Measurements from ENCODE around the gene CHRNB4.

Gene CHRNB4

DNA sequence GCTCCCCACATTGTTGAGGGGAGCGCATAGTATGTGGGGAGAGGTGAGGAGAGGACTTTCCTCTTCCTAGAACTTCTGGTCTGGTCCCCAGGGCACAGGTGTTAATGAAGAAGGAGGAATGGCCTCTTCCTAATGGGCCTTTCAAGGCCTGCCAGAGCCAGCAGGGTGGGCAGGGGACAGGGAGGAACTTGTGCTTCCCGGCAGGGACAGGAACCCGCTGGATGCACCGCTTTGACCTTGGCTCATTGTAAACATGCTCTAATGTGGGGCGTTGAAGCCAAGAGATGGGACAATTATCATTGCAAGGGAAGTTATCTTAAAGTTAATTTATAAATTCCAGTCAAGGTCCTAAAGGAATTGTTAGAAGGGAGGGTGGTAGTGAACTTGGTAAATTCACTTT is 21.0 kb upstream of the CHRNB4 start:
- no peak for TF ChIP-seq POLR2AphosphoS5 (IDR thresholded peaks at IDR 0.05; ENCODE audit: borderline replicate concordance, low read depth, low read length)
- TF ChIP-seq EZH2 (IDR thresholded peaks at IDR 0.05) = no peak
- TF ChIP-seq FOXP2 (optimal IDR thresholded peaks at IDR 0.05; ENCODE audit: control extremely low read depth, extremely low read length, insufficient read depth) = no peak
- H3K9me3 ChIP-seq (ENCODE audit: low read depth, low read length) = no peaks in the 10 kb centered on the region
- H3K27ac ChIP-seq = no peak overlapping the region
- no peak overlapping the region for H3K9ac ChIP-seq (ENCODE audit: insufficient read length)
- no peak overlapping the region for H3K4me3 ChIP-seq
- DNase-seq (ENCODE audit: low read depth, low spot score) = no peak
- H3K36me3 ChIP-seq (ENCODE audit: insufficient read depth, low read length) = no peaks in the 10 kb centered on the region

DNA sequence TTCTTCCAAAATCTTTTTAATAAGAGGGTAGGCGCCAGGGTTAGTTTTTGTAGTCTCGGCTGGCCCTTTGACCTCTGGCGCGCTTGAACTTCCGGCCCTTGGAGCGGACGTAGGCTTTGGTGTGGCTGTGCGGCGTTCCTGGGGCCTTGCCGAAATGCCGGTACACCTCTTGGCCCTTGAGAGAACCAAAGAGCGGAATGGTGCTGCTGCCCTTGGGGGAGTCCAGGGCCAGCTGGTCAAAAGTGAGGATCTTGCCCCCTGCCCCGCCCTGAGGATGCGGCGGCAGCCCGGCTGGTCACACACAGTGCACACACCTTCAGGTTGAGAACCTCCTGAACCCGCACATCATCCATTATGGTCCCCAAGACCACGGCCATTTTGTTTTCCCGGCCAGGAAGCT is 20.0 kb upstream of the CHRNB4 start:
- no peak overlapping the region for H3K27ac ChIP-seq
- H3K9ac ChIP-seq (ENCODE audit: insufficient read length) = no peak overlapping the region
- TF ChIP-seq EZH2 (IDR thresholded peaks at IDR 0.05) (no peak), POLR2AphosphoS5 (IDR thresholded peaks at IDR 0.05; ENCODE audit: borderline replicate concordance, low read depth, low read length) (no peak), FOXP2 (optimal IDR thresholded peaks at IDR 0.05; ENCODE audit: control extremely low read depth, extremely low read length, insufficient read depth) (no peak)
- no peak for DNase-seq (ENCODE audit: low read depth, low spot score)
- no peaks in the 10 kb centered on the region for H3K36me3 ChIP-seq (ENCODE audit: insufficient read depth, low read length)
- no peaks in the 10 kb centered on the region for H3K9me3 ChIP-seq (ENCODE audit: low read depth, low read length)
- H3K4me3 ChIP-seq = no peak overlapping the region

DNA sequence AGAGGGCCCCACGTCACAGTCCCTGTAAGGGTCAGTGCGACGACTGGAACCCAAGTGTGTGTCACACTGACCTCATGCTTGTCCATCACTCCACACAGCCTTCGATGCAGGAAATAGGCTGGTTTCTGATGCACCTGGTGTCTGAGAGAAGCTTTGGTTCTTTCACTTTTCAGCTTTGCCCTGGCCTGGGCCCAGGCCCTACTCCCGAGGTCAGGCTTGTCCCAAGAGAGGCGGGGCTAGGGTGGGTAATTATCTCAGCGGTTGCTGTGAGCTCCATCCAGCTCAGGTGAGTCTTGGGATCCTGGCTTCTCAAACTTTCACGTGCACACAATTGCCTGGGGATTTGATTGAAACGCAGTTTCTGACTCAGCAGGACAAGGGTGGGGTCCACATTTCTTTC is 19.6 kb upstream of the CHRNB4 start:
- no peak for TF ChIP-seq FOXP2 (optimal IDR thresholded peaks at IDR 0.05; ENCODE audit: control extremely low read depth, extremely low read length, insufficient read depth)
- TF ChIP-seq EZH2 (IDR thresholded peaks at IDR 0.05) = no peak
- no peak for TF ChIP-seq POLR2AphosphoS5 (IDR thresholded peaks at IDR 0.05; ENCODE audit: borderline replicate concordance, low read depth, low read length)
- no peak overlapping the region for H3K4me3 ChIP-seq
- H3K9ac ChIP-seq (ENCODE audit: insufficient read length) = no peak overlapping the region
- H3K27ac ChIP-seq = no peak overlapping the region
- H3K36me3 ChIP-seq (ENCODE audit: insufficient read depth, low read length) = no peaks in the 10 kb centered on the region
- no peak for DNase-seq (ENCODE audit: low read depth, low spot score)
- H3K9me3 ChIP-seq (ENCODE audit: low read depth, low read length) = no peaks in the 10 kb centered on the region

DNA sequence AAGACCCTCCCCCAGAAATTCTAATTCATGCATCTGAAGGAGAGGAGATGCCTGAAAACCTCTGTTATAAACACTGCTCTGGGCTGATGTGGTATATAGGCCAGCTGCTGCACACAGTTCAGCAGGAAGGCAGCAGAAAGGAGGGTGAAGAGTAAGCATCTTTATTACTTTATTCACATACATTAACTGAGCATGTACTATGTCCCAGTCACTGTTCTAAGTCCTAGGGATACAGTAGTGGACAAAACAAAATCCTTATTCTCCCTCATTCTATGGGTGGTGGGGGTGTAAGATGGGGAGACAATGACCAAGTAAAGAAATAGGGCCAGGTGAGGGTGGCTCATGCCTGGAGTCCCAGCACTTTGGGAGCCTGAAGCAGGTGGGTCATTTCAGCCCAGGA is 17.8 kb upstream of the CHRNB4 start:
- Histone ChIP-seq H3K36me3 (ENCODE audit: insufficient read depth, low read length) (no peaks in the 10 kb centered on the region), H3K9me3 (ENCODE audit: low read depth, low read length) (no peaks in the 10 kb centered on the region), H3K4me3 (no peak overlapping the region), H3K9ac (ENCODE audit: insufficient read length) (no peak overlapping the region), H3K27ac (no peak overlapping the region)
- TF ChIP-seq FOXP2 (optimal IDR thresholded peaks at IDR 0.05; ENCODE audit: control extremely low read depth, extremely low read length, insufficient read depth) (no peak), POLR2AphosphoS5 (IDR thresholded peaks at IDR 0.05; ENCODE audit: borderline replicate concordance, low read depth, low read length) (no peak), EZH2 (IDR thresholded peaks at IDR 0.05) (no peak)
- DNase-seq (ENCODE audit: low read depth, low spot score) = no peak

DNA sequence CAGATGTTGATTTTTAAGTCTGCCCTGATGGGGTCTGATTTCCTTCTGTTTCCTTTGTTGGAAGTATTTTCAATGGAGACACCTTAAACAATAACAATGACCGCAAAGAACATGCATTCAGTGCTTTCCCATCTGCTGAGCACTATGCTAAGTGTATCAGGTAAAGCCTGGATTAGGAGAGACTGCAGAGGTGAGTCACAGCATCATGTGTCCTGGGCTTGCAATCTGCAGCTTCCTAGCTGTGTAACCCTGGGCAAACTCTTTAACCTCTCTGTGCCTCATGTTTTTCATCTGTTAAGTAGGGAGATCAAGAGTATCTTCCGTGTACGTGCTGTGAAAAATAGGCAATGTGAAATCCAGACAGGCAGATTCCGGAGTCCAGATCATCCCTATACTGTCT is 13.3 kb upstream of the CHRNB4 start:
- Histone ChIP-seq H3K9me3 (ENCODE audit: low read depth, low read length) (no peaks in the 10 kb centered on the region), H3K4me3 (no peak overlapping the region), H3K27ac (no peak overlapping the region), H3K36me3 (ENCODE audit: insufficient read depth, low read length) (no peaks in the 10 kb centered on the region), H3K9ac (ENCODE audit: insufficient read length) (no peak overlapping the region)
- no peak for TF ChIP-seq EZH2 (IDR thresholded peaks at IDR 0.05)
- DNase-seq (ENCODE audit: low read depth, low spot score) = no peak

DNA sequence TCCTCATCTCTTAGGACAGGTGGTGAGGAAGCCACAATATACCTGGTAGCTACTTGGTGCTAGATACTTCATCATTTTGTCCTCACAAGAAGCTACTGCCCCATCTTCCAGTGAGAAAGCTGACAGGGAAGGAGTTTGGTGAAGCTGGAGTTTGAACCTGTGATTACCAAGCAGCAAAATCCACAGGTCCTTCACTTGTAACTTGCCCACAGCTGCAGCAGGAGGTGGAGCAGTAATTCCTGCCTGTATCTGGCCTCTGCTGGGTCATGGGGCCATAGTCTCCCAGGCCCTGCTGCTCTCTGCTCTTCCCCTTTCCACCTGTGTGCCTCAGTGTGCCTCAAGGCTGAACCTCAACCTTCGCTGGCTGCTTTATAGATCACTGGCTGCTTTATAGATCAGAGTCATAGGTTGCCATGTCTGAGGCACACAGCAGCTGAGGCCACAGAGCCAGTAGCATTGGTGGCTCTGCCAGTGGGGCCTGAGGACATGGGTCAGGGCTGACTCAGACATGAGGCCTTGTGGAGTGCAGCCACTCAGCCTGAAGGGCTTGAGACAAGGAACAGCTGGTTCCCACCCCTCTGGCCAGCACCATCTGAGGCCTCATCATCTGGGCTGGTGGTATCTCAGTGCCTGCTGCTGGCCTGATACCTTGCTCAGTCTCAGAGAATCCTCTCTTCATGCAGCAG is 11.1 kb upstream of the CHRNB4 start:
- Histone ChIP-seq H3K36me3 (ENCODE audit: insufficient read depth, low read length) (no peaks in the 10 kb centered on the region), H3K9me3 (ENCODE audit: low read depth, low read length) (no peaks in the 10 kb centered on the region), H3K9ac (ENCODE audit: insufficient read length) (no peak overlapping the region), H3K27ac (no peak overlapping the region), H3K4me3 (no peak overlapping the region)
- DNase-seq (ENCODE audit: low read depth, low spot score) = no peak
- TF ChIP-seq EZH2 (IDR thresholded peaks at IDR 0.05) (no peak), POLR2AphosphoS5 (IDR thresholded peaks at IDR 0.05; ENCODE audit: borderline replicate concordance, low read depth, low read length) (no peak), FOXP2 (optimal IDR thresholded peaks at IDR 0.05; ENCODE audit: control extremely low read depth, extremely low read length, insufficient read depth) (no peak)

DNA sequence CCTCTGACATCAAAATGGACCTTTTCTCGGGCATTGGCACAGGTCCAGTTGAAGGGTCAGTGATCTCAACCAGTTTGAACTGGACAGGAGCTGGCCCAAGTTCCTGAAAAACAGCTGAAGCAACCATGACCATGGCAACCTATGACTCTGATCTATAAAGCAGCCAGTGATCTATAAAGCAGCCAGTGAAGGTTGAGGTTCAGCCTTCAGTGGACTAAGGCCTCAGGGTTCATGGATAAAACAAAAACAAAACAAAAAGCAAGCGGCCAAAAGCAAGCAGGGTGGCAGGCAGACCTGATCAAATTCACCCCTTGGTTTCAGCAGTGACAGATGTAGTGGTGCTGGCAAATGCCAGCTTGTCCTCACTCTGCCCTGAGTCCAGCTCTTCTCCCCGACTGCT is 10.0 kb upstream of the CHRNB4 start:
- no peak overlapping the region for H3K9ac ChIP-seq (ENCODE audit: insufficient read length)
- no peak overlapping the region for H3K27ac ChIP-seq
- H3K9me3 ChIP-seq (ENCODE audit: low read depth, low read length) = no peaks in the 10 kb centered on the region
- no peaks in the 10 kb centered on the region for H3K36me3 ChIP-seq (ENCODE audit: insufficient read depth, low read length)
- TF ChIP-seq FOXP2 (optimal IDR thresholded peaks at IDR 0.05; ENCODE audit: control extremely low read depth, extremely low read length, insufficient read depth) (no peak), EZH2 (IDR thresholded peaks at IDR 0.05) (no peak), POLR2AphosphoS5 (IDR thresholded peaks at IDR 0.05; ENCODE audit: borderline replicate concordance, low read depth, low read length) (no peak)
- no peak for DNase-seq (ENCODE audit: low read depth, low spot score)
- H3K4me3 ChIP-seq = no peak overlapping the region

DNA sequence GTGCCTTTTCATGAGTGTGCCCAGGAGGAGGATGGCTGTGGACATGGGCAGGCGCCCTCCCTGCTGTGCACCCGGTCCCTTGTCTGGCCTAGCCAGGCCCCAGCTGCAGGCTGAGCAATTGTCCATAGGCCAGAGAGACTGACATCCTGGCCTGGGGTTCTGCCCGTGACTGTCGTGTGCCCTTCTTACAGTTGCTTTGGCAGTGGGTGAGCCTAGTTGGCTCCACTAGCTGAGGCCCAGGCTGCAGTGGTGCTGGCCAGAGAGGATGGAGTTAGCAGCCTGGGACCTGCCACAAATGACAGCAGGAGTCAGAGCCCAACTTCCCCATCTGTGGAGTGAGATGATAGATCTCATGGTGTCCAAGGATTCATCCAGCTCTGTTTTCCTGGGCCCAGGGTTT is 9.0 kb upstream of the CHRNB4 start:
- Histone ChIP-seq H3K9ac (ENCODE audit: insufficient read length) (no peak overlapping the region), H3K9me3 (ENCODE audit: low read depth, low read length) (no peaks in the 10 kb centered on the region), H3K4me3 (no peak overlapping the region), H3K36me3 (ENCODE audit: insufficient read depth, low read length) (no peaks in the 10 kb centered on the region), H3K27ac (no peak overlapping the region)
- TF ChIP-seq FOXP2 (optimal IDR thresholded peaks at IDR 0.05; ENCODE audit: control extremely low read depth, extremely low read length, insufficient read depth) = no peak
- TF ChIP-seq POLR2AphosphoS5 (IDR thresholded peaks at IDR 0.05; ENCODE audit: borderline replicate concordance, low read depth, low read length) = no peak
- TF ChIP-seq EZH2 (IDR thresholded peaks at IDR 0.05) = no peak
- no peak for DNase-seq (ENCODE audit: low read depth, low spot score)

DNA sequence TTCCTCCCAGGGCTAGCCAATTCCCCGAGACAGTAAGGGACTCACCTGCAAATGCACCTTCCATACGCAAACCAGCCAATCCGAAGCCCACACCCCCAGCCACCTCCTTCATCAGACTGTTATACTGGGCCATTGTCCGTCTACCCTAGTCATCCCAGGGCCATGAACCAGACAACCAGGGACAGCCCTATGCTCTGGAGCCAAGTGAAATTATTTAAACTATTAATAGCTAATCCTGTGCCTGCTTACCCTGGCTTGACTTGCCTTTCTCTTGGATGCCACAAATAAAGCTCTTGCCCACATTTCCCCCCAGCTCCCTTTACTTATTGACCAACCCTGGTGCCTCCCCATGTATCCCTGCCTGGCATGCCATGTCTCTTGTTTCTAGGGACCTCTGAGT is 4.0 kb upstream of the CHRNB4 start:
- no peak for DNase-seq (ENCODE audit: low read depth, low spot score)
- no peak overlapping the region for H3K4me3 ChIP-seq
- no peak overlapping the region for H3K9ac ChIP-seq (ENCODE audit: insufficient read length)
- H3K36me3 ChIP-seq (ENCODE audit: insufficient read depth, low read length) = no peaks in the 10 kb centered on the region
- H3K9me3 ChIP-seq (ENCODE audit: low read depth, low read length) = no peaks in the 10 kb centered on the region
- no peak overlapping the region for H3K27ac ChIP-seq
- TF ChIP-seq POLR2AphosphoS5 (IDR thresholded peaks at IDR 0.05; ENCODE audit: borderline replicate concordance, low read depth, low read length) (no peak), FOXP2 (optimal IDR thresholded peaks at IDR 0.05; ENCODE audit: control extremely low read depth, extremely low read length, insufficient read depth) (no peak), EZH2 (IDR thresholded peaks at IDR 0.05) (no peak)

All from SK-N-MC (cell line).